ENCODE data around the gene ANO9.

DNA sequence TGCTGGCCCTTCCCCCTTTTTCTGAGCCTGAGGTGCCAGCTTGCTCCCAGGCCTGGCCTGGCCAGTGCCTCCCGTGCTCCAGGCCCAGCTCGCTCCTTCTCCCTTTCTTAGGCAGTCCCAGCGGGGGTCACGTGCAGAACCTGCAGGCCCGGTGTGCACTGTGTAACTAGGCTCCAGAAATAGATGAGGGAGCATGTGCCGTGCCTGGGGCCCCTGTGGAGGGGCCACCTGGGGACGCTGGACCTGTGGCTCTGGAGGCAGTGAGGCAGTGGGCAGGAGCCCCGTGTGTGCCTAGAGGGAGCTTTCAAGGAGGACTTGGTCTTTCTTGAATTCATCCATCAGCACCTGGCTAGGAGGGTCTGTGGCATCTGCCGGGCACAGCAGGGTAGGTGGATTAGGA is 19.8 kb upstream of the ANO9 start:
- TF ChIP-seq, protein P1, sequence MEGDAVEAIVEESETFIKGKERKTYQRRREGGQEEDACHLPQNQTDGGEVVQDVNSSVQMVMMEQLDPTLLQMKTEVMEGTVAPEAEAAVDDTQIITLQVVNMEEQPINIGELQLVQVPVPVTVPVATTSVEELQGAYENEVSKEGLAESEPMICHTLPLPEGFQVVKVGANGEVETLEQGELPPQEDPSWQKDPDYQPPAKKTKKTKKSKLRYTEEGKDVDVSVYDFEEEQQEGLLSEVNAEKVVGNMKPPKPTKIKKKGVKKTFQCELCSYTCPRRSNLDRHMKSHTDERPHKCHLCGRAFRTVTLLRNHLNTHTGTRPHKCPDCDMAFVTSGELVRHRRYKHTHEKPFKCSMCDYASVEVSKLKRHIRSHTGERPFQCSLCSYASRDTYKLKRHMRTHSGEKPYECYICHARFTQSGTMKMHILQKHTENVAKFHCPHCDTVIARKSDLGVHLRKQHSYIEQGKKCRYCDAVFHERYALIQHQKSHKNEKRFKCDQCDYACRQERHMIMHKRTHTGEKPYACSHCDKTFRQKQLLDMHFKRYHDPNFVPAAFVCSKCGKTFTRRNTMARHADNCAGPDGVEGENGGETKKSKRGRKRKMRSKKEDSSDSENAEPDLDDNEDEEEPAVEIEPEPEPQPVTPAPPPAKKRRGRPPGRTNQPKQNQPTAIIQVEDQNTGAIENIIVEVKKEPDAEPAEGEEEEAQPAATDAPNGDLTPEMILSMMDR (IDR thresholded peaks at IDR 0.05; ENCODE audit: low read length), result no peak
- no peak for TF ChIP-seq EZH2 (IDR thresholded peaks at IDR 0.05; ENCODE audit: borderline replicate concordance, low read length)

All from OCI-LY1 (cell line).